Naive thymus-derived CD4-positive, alpha-beta T cell (primary cell): ENCODE data around the gene EMC8. TPM values are rescaled to one million over a fixed set of nuclear protein-coding genes. Genes with fewer than 3 reads are reported as not detected.

Source experiments
- ATAC-seq: fragments of 150-1000 bp; cut with Tn5 transposase; 2 replicates; pipeline ENCODE4 v1.10.0; 2021; ENCODE audit warnings: mild to moderate bottlenecking, moderate library complexity
- CTCF ChIA-PET: fragments of 350-600 bp; sonication (Branson Sonifier 250); formaldehyde crosslinking; loops from one replicate; lab custom pipeline; 2021; ENCODE audit warnings: antibody characterized with exemption; lab: Charles Lee
- POLR2A ChIA-PET: fragments of 350-600 bp; sonication (Branson Sonifier 250); formaldehyde crosslinking; loops from one replicate; lab custom pipeline; 2021; ENCODE audit warnings: antibody characterized with exemption, inconsistent platforms; lab: Charles Lee
- DNase-seq, 9 donors: peaks; one replicate each; pipeline versions ENCODE4 v3.0.0 to v3.0.0-alpha.2; 2020 to 2022; ENCODE audit warnings: mixed read lengths in 1 of 9
- H3K27ac ChIP-seq: one replicate; pipeline ENCODE4 v1.7.0; 2013; ENCODE audit warnings: mild to moderate bottlenecking, low read depth, low read length, moderate library complexity
- H3K27me3 ChIP-seq, 2 donors: one replicate each; pipeline ENCODE4 v1.7.0; 2013; ENCODE audit warnings: low read length in 2 of 2, mild to moderate bottlenecking in 2 of 2, moderate library complexity in 2 of 2; ENCODE audit not compliant: control insufficient read depth in 2 of 2, insufficient read depth in 2 of 2
- H3K36me3 ChIP-seq, 3 experiments: 1 replicate in 2 of 3; 2 replicates in 1 of 3; pipeline ENCODE4 v1.7.0; 2013; ENCODE audit warnings: low read length in 3 of 3, mild to moderate bottlenecking in 3 of 3, moderate library complexity in 1 of 3; ENCODE audit not compliant: insufficient read depth in 3 of 3, control insufficient read depth in 2 of 3
- H3K4me1 ChIP-seq, 2 donors: one replicate each; pipeline ENCODE4 v1.7.0; 2013; ENCODE audit warnings: low read length in 2 of 2, mild to moderate bottlenecking in 2 of 2, moderate library complexity in 1 of 2; ENCODE audit not compliant: control insufficient read depth in 2 of 2, insufficient read depth in 2 of 2
- H3K4me3 ChIP-seq: 2 replicates; pipeline ENCODE4 v1.7.0; 2013; ENCODE audit warnings: mild to moderate bottlenecking, low read length
- H3K9me3 ChIP-seq, 3 experiments: 1 replicate in 2 of 3; 2 replicates in 1 of 3; pipeline ENCODE4 v1.7.0; 2013; ENCODE audit warnings: low read length in 3 of 3; ENCODE audit not compliant: control insufficient read depth in 2 of 3
- H3K27ac Mint-ChIP-seq, 9 donors: one replicate each; pipeline ENCODE4 v1.8.0; 2020 to 2022; ENCODE audit warnings: mixed read lengths in 9 of 9, mild to moderate bottlenecking in 8 of 9, moderate library complexity in 5 of 9, inconsistent platforms in 2 of 9
- H3K27me3 Mint-ChIP-seq, 5 donors: one replicate each; pipeline ENCODE4 v1.8.0; 2021 to 2022; ENCODE audit warnings: mixed read lengths in 5 of 5, mild to moderate bottlenecking in 1 of 5
- H3K36me3 Mint-ChIP-seq, 5 donors: one replicate each; pipeline ENCODE4 v1.8.0; 2020 to 2022; ENCODE audit warnings: mixed read lengths in 5 of 5, mild to moderate bottlenecking in 3 of 5, inconsistent platforms in 1 of 5
- H3K4me1 Mint-ChIP-seq, 7 donors: one replicate each; pipeline ENCODE4 v1.8.0; 2020 to 2022; ENCODE audit warnings: mixed read lengths in 7 of 7, mild to moderate bottlenecking in 3 of 7, inconsistent platforms in 1 of 7
- H3K4me3 Mint-ChIP-seq, 10 donors: one replicate each; pipeline ENCODE4 v1.8.0; 2020 to 2022; ENCODE audit warnings: mild to moderate bottlenecking in 10 of 10, mixed read lengths in 10 of 10, moderate library complexity in 6 of 10, inconsistent platforms in 2 of 10
- H3K9me3 Mint-ChIP-seq, 11 donors: one replicate each; pipeline ENCODE4 v1.8.0; 2020 to 2022; ENCODE audit warnings: mixed read lengths in 11 of 11, mild to moderate bottlenecking in 4 of 11, inconsistent platforms in 1 of 11, moderate library complexity in 1 of 11
- intact Hi-C, 2 donors: fragments of 100-400 bp; cut with micrococcal nuclease; formaldehyde crosslinking; loops; one replicate each; pipeline ENCODE4 v1.15.1; 2023
- polyA plus RNA-seq, 2 donors: library from polyadenylated mRNA; unstranded; fragments of 300-500 nt; fragmentation: Illumina TruSeq; gene quantifications; one replicate each; pipeline ENCODE4 v1.2.3, GENCODE V29; 2021
- total RNA-seq, 6 experiments: library from RNA in 5 of 6; stranded (reverse) in 5 of 6; gene quantifications; 1 replicate in 5 of 6; 2 replicates in 1 of 6; pipeline ENCODE4 v1.2.3 and lab custom pipeline; 2021 to 2026

Gene EMC8
- total RNA-seq = 10 to 100 TPM; 22.4 to 31.8 (median 28.7) TPM
- polyA plus RNA-seq = 10 to 100 TPM; 24.8 to 26.1 TPM
- total RNA-seq (lab: John Stamatoyannopoulos, UW) = 34.2 reads per million, percentile 63 among the genes with 10 or more reads in this experiment

GRCh38 chr16:85799497-85800320, at the start of gene EMC8, which contains the start of gene COX4I1:
Gene EMC8, minus strand, starts transcription at chr16:85799544. Its CDS starts 249 bp downstream, at chr16:85799295.
Gene COX4I1, plus strand, starts transcription at chr16:85799695. Its CDS starts 1,511 bp downstream, at chr16:85801206.
- CTCF ChIA-PET = no interaction called here

DNA sequence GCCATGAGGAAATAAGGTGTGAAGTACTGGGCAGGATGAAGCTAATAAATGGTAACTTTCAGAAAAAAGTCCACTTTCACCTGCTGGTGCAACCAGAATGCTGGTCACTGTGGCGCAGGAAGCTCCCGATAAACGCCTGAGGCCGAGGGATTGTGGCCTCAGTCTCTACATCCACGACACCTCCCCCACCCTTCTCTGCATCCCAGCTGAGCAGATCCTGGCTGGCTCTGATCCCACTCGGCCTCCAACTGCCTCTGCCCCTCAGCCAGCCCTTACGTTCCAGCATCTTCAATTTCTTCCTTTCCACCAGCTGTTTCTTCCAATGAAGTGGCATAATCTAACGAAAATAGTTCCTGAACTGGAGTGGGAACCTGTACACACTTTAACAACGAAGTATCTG, 49.6 kb upstream of the EMC8 start:
- Histone ChIP-seq H3K27me3 (no peaks in the 10 kb centered on the region), H3K4me3 (no peak overlapping the region), H3K4me1 (no peaks in the 10 kb centered on the region), H3K36me3 (no peaks in the 10 kb centered on the region), H3K27ac (no peak overlapping the region), H3K9me3 (no peaks in the 10 kb centered on the region)
- Mint-ChIP-seq H3K4me3 (no peak overlapping the region), H3K27me3 (peaks cover 9 to 23% (median 14%) of the 10 kb centered on the region in 5 donors), H3K36me3 (no peaks in the 10 kb centered on the region), H3K9me3 (no peaks in the 10 kb centered on the region), H3K27ac (no peak overlapping the region), H3K4me1 (peaks cover 0 to 21% (median 12%) of the 10 kb centered on the region in 7 donors)
- ChIA-PET POLR2A (no interaction called here), CTCF (interaction anchor here (1.1 kb wide), 1 partner anchor 27 kb away, joined by 4 read pairs; no protein-coding TSS in a partner anchor)
- no peak for DNase-seq
- intact Hi-C loops = no loop called here
- no peak for ATAC-seq

More at GRCh38 chr16:85799497-85800320, at the start of gene EMC8, which contains the start of gene COX4I1:
- Mint-ChIP-seq H3K27me3 (no peaks in the 10 kb centered on the region), H3K4me3 (peak within 1 kb of the TSS; percentile 86 to 94 (median 90)), H3K4me1 (peaks cover 37 to 78% (median 68%) of the 10 kb centered on the region in 7 donors), H3K9me3 (peaks cover 0 to 2% (median 0%) of the 10 kb centered on the region in 11 donors), H3K27ac (peak within 1 kb of the TSS; percentile 90 to 98 (median 95)), H3K36me3 (peaks cover 29 to 49% (median 32%) of the 10 kb centered on the region in 5 donors)
- H3K4me3 ChIP-seq = peak within 1 kb of the TSS; percentile 81
- no peaks in the 10 kb centered on the region for H3K27me3 ChIP-seq
- no peaks in the 10 kb centered on the region for H3K9me3 ChIP-seq
- peaks cover 18 to 26% of the 10 kb centered on the region in 2 donors for H3K4me1 ChIP-seq
- H3K36me3 ChIP-seq = peaks cover 0 to 69% (median 3%) of the 10 kb centered on the region in 3 experiments
- POLR2A ChIA-PET = interaction anchor here (0.7 kb wide), 1 partner anchor 124 kb away, joined by 3 read pairs; no protein-coding TSS in a partner anchor
- ATAC-seq = peak; percentile 92
- DNase-seq = peak; percentile 86 to 95 (median 90)
- H3K27ac ChIP-seq = peak within 1 kb of the TSS; percentile 99
- intact Hi-C loops = loop anchor here (1.0 to 5.0 kb wide), 13 partner anchors 9 to 772 kb away; partner anchors contain the start of genes GINS2 (in 1 of the 2), GSE1 (in 1 of the 2), IRF8 (in 1 of the 2) and KIAA0513 (in 1 of the 2)

DNA sequence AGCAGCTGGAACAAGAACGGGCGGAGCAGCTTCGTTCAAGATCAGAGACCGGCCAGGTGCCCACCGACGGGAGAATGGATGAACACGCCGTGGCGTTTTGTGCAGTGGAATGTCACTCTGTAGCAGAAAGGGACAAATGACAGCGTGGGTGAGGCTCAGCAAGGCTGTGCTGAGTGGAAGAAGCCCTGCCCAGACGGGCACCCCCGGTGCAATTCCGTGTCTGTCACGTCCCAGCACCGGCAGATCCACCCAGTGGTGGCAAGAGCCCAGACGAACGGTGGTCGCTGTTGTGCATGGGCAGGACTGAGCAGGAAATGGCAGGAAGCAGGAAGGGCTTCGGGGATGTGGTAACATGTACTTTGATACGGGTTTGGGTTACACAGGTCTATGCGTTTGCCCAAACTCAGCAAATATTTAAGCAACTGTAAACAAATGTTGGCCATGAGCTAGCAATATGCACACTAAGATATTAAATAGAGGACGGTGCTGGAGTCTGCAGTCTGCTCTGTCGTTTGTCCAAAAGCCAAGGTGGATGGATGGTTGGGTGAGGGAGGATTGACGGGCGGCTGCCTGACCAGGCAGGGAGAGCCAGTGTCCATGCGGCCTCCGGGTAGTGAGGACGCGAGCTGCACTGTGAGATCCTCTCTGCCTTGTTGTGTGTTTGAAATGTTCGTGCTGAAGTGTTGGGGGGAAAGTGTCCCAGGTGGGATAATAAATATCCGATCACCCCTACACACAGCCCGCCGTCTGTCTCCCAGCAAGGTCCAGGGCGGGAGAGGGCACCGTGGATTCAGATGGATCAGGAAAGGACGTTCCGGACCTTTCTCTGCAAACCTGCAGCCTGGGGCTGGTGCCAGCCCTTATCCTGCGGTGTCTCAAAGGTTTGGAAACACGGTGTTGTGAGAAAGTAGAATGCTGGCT, 48.6 kb upstream of the EMC8 start:
- CTCF ChIA-PET = no interaction called here

GRCh38 chr16:85847036-85847435, 47.7 kb upstream of the EMC8 start:
- POLR2A ChIA-PET = no interaction called here
- Mint-ChIP-seq H3K27me3 (peaks cover 9 to 27% (median 14%) of the 10 kb centered on the region in 5 donors), H3K9me3 (peaks cover 0 to 2% (median 0%) of the 10 kb centered on the region in 11 donors), H3K36me3 (no peaks in the 10 kb centered on the region), H3K4me1 (peaks cover 0 to 21% (median 12%) of the 10 kb centered on the region in 7 donors), H3K27ac (no peak overlapping the region), H3K4me3 (no peak overlapping the region)
- CTCF ChIA-PET = no interaction called here
- Histone ChIP-seq H3K36me3 (no peaks in the 10 kb centered on the region), H3K9me3 (no peaks in the 10 kb centered on the region), H3K27ac (no peak overlapping the region), H3K4me1 (no peaks in the 10 kb centered on the region), H3K27me3 (no peaks in the 10 kb centered on the region), H3K4me3 (no peak overlapping the region)
- intact Hi-C loops = no loop called here
- DNase-seq = no peak
- ATAC-seq = no peak

More for the DNA sequence above, 48.6 kb upstream of the EMC8 start:
- H3K36me3 ChIP-seq = no peaks in the 10 kb centered on the region
- H3K27me3 ChIP-seq = no peaks in the 10 kb centered on the region
- H3K4me1 Mint-ChIP-seq = peaks cover 0 to 21% (median 12%) of the 10 kb centered on the region in 7 donors
- no peaks in the 10 kb centered on the region for H3K4me1 ChIP-seq
- H3K9me3 Mint-ChIP-seq = peaks cover 0 to under 1% (median 0%) of the 10 kb centered on the region in 11 donors
- POLR2A ChIA-PET = no interaction called here
- no peak for DNase-seq
- H3K9me3 ChIP-seq = no peaks in the 10 kb centered on the region
- H3K4me3 ChIP-seq = no peak overlapping the region
- no peaks in the 10 kb centered on the region for H3K36me3 Mint-ChIP-seq
- intact Hi-C loops = no loop called here
- H3K4me3 Mint-ChIP-seq = no peak overlapping the region
- no peak overlapping the region for H3K27ac ChIP-seq
- peaks cover 9 to 27% (median 14%) of the 10 kb centered on the region in 5 donors for H3K27me3 Mint-ChIP-seq
- H3K27ac Mint-ChIP-seq = peak overlapping the region in 1 of 9 donors; percentile 14
- ATAC-seq = no peak

- Histone ChIP-seq H3K4me3 (no peak overlapping the region), H3K36me3 (no peaks in the 10 kb centered on the region), H3K4me1 (no peaks in the 10 kb centered on the region), H3K9me3 (no peaks in the 10 kb centered on the region), H3K27me3 (no peaks in the 10 kb centered on the region), H3K27ac (no peak overlapping the region)
- Mint-ChIP-seq H3K4me3 (no peak overlapping the region), H3K27ac (no peak overlapping the region), H3K27me3 (peaks cover 9 to 27% (median 14%) of the 10 kb centered on the region in 5 donors), H3K36me3 (no peaks in the 10 kb centered on the region), H3K4me1 (peaks cover 0 to 20% (median 12%) of the 10 kb centered on the region in 7 donors), H3K9me3 (peaks cover 0 to 2% (median 0%) of the 10 kb centered on the region in 11 donors)
- ChIA-PET POLR2A (no interaction called here), CTCF (no interaction called here)
- DNase-seq (no peak), ATAC-seq (no peak)
- intact Hi-C loops = no loop called here
Measured at GRCh38 chr16:85846461-85846860, 47.1 kb upstream of the EMC8 start.

DNA sequence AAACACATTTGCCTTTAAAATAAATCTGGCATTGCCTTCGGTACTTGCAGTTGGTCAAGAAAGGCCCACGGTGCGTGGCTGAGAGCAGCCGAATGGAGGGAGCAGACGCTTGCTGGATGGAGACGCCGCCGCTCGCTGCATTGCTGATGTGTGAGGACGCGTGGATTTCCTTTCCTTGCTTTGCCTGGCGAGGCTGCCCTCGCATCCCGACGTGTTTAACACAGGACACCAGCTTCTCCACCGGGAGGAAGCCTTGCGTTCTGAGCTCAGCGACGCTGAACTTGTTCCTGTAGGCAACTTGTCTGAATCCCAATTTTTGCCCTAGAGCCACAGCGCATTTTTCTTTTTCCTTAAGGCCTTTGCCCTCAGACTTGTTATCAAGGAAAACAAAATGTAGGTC, 45.9 kb upstream of the EMC8 start:
- Mint-ChIP-seq H3K36me3 (no peaks in the 10 kb centered on the region), H3K4me1 (peaks cover 0 to 18% (median 12%) of the 10 kb centered on the region in 7 donors), H3K9me3 (peaks cover 0 to 2% (median 0%) of the 10 kb centered on the region in 11 donors), H3K27ac (peak overlapping the region in 1 of 9 donors; percentile 28), H3K27me3 (peaks cover 9 to 22% (median 14%) of the 10 kb centered on the region in 5 donors), H3K4me3 (no peak overlapping the region)
- Histone ChIP-seq H3K9me3 (no peaks in the 10 kb centered on the region), H3K4me1 (no peaks in the 10 kb centered on the region), H3K36me3 (no peaks in the 10 kb centered on the region), H3K27ac (no peak overlapping the region), H3K27me3 (no peaks in the 10 kb centered on the region), H3K4me3 (no peak overlapping the region)
- ChIA-PET CTCF (no interaction called here), POLR2A (no interaction called here)
- ATAC-seq = no peak
- DNase-seq = no peak
- intact Hi-C loops = no loop called here
